Activated CD4-positive, CD25-positive, alpha-beta regulatory T cell treated with anti-CD3 and anti-CD28 coated beads, Interleukin-2, amount 50 U/mL, for 16 hours (primary cell): ENCODE measurements around the gene PDXP.
"Not testable (repeated sequence)": the region's sequence is repeated elsewhere in the genome, so short reads cannot be mapped to it uniquely, and the experiment has no call there.

Experiments used
- DNase-seq: peaks from one replicate; pipeline ENCODE4 v3.0.0-alpha.2; 2020; ENCODE audit warnings: low read depth, low spot score

Gene PDXP

GRCh38 chr22:37647317-37647716, 11.2 kb upstream of the PDXP start:
- no peak for DNase-seq

GRCh38 chr22:37647928-37648327, 10.6 kb upstream of the PDXP start:
- DNase-seq, result no peak

DNA sequence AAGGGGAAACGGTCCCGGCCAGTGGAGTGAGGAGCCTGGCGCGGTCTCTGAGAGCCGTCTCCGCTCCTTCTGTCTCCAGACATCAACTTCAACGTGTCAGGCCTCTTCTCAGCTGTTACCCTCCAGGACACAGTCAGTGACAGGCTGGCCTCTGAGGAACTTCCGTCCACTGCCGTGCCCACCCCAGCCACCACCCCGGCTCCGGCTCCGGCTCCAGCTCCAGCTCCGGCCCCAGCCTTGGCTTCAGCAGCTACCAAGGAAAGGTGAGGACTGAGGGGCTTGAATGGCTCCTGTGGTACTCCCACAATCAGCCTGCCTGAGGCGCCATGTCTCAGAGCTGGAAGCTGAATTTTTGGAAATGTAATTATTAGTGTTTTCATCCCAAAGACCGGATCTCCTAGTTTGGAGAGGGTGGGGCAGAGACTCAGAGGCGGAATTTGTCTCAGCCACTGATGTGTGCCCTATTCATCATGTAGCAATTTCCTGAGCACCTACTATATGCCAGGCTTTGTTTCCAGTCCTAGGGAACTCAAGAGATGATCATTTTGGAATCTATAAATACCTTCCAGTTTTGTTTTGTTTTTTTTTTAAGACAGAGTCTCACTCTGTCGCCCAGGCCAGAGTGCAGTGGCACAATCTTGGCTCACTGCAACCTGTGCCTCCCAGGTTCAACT, 7.9 kb upstream of the PDXP start:
- no peak for DNase-seq

DNA sequence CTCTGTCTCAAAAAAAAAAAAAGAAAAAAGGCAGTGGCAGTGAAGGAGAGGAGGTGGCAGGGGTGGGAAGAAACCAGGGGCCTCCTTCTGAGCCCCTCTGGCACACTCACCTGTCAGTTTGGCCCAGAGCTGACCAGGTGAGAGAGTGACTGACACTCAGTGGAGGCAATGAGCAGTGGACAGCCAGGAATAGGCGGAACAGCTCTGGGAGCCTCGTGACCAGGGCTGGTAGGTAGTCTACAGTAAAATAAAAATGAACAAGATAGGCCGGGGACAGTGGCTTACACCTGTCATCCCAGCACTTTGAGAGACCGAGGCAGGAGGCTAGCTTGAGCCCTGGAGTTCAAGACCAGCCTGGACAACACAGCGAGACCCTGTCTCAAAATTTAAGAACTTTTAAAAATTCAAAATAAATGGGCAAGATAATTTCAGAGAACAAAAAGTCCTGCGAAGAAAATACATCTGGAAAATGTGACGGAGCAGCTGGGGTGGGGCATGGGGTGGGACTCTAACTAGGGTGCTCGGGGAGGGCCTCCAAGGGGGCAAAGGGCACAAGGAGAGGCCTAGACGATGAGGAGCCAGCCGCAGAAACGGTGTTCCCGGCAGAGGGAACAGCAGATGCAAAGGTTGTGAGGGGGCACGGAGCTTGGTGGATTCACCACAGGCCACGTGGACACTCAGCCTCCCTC, 3.8 kb upstream of the PDXP start:
- DNase-seq, result no peak

DNA sequence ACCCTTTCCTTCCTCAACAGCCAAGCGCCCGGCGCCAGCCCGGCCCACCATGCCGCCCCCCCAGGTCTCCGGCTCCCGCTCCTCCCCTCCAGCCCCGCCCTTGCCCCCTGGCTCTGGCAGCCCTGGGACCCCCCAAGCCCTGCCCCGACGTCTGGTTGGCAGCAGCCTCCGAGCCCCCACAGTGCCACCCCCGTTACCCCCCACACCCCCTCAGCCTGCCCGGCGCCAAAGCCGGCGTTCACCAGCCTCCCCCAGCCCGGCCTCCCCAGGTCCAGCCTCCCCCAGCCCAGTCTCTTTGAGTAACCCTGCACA, 3.3 kb upstream of the PDXP start:
- no peak for DNase-seq

- DNase-seq, result not testable (repeated sequence)
Observed at GRCh38 chr22:37656583-37656982, 1.9 kb upstream of the PDXP start.

GRCh38 chr22:37657590-37658132, 862 bp upstream of the PDXP start:
- DNase-seq, result no peak

DNA sequence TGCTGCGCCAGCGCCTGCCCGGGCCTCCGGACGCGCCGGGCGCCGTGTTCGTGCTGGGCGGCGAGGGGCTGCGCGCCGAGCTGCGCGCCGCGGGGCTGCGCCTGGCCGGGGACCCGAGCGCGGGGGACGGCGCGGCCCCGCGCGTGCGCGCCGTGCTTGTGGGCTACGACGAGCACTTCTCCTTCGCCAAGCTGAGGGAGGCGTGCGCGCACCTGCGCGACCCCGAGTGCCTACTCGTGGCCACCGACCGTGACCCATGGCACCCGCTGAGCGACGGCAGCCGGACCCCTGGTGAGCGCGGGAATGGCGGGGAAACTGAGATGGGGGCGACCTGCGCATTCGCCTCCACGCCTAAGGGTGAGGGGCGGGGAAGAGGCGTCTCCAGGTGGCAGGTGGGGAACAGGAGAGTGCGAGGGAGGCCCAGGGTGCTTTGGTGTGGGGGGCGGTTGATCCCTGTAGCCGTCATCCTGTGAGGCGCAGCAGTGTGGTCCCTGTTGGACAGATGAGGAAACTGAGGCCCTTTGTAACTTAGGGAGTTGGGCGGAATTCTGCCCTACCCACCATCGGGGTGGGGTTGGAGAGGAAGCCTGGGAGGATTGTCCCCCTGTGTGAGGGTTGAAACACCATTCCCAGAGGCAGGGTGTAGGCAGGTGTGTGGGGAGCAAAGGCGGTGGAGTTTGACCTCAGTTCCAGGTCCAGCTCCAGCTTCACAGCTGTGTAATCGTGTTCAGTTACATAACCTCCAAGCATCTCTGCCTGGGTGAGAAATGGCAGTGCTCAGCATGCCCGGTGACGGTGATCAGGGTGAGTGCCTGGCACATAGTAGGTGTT, 758 bp downstream of the PDXP start:
- no peak for DNase-seq

GRCh38 chr22:37659897-37660708, 1.6 kb downstream of the PDXP start:
- no peak for DNase-seq

DNA sequence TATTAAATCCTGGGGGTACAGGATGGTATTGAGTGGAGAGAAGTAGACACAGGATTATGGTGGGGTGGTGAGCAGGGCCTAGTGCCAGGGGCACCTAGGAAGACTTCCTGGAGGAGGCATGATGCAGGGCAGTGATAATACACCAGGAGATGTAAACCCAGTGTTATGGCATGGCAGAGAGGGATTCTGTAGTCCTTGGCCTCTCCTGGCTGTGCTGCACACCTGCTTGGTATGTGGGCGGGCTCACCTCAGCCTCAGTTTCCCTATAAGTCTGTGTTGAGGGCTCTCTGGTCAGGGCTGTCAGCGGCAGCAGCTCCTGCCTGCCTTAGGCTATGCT, 2.2 kb downstream of the PDXP start:
- DNase-seq, result no peak

DNA sequence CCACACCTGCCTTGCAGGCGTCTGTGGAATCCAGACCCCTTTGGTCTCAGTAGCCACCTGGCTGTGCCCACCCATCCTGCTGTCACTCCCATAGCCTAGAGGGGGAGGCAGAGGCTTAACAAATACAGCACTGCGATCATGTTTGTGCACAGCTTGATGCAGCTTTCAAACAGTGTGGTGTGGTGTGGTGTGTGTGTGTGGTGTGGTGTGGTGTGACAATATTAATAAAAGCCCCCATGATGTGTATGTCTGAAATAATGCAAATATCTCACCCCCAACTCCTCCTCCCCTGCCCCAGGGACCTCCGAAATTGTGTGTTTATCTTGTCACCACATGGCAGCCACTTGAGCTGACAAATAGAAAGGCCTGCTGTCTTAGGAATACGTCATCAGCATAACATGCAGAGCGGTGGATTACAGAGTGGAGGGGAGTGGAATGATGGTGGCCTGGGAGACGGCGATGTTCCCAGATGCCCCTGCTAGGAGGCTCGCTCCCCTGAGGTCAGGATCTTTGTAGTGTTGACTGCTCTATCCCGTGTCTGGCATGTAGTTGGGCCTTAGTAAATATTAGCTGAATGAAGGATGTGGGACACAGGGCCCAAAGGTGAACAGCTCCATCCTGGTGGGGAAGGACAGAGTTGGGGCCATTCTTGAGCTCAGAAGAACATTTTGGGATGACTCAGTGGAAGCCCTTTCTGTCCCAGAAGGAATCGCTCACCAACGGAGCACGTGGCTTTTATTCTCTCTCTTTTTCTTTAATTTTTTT, 2.8 kb downstream of the PDXP start:
- no peak for DNase-seq

DNA sequence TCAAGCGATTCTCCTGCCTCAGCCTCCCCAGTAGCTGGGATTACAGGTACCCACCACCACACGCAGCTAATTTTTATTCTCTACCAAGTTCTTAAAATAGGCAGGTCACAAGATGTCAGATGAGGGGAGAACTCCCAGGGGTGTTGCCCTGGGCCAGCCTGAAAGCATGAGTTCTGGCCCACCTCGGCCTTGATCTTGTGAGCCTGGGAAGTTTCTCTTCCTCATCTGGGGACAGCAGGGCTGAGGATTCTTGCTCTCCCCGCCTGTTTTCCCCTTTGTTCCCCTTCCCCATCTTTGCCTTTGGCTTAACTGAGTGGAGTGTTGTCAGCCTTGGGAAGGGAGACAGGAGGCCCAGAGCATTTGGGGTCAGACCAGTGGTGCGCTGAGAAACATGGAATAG, 3.5 kb downstream of the PDXP start:
- DNase-seq, result no peak

DNA sequence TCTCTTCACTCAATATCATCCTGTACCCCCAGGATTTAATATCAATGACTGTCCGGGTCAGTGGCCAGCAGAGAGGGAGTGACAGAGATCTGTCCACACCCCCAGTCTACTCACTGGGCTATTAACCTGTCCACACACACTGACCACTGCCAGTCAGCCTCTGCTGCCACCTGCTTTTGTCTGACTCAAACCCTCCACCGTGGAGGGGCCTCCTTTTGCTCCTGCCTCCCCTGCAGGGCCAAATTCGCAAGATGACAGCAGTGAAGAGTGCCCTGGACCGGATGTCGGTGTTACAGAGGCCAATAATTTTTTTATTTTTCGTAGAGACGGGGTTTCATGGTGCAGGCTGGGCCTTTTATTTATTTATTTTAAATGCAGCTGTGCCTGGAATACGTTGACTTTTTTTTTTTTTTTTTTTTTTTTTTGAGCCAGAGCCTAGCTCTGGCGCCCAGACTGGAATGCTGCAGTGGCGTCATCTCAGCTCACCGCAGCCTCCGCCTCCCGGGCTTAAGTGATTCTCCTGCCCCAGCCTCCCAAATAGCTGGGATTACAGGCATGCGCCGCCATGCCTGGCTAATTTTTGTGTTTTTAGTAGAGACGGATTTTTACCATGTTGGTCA, 5.1 kb downstream of the PDXP start:
- DNase-seq, result no peak

DNA sequence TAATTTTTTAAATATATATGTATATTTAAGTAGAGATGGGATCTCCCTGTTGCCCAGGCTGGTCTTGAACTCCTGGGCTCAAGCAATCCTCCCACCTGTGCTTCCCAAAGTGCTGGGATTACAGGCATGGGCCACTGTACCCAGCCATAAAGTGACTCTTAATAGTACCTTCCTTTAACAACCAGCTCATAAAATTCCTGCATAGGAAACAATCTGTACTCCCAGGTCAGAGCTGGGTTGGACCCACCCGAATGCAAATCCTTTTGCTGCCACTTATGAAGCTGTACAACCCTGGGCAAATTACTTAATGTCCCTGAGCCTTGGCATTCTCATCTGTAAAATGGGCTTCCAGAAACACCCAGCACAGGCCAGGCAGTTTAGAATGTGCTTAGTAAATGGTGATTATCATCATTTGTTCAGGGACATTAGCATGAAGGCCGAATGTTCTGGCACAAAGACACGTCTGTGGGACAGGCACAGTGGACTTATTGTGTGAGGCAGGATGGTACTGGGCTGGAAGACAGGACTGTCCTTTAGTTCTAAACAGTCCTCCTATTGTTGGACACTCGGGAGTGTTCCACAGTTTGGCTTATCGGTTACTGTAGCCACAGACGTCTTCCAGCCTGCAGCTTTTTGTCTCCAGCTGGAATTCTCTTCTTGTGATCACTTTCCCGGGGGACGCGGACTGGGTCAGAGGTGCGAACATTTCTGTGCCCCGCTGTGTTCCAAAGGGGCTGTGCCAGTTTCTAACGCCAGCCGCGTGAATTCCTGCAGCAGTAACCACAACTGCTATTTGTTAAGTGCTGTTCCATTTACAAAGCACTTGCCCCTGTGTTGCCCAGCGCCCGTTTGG, 6.0 kb downstream of the PDXP start:
- no peak for DNase-seq

DNA sequence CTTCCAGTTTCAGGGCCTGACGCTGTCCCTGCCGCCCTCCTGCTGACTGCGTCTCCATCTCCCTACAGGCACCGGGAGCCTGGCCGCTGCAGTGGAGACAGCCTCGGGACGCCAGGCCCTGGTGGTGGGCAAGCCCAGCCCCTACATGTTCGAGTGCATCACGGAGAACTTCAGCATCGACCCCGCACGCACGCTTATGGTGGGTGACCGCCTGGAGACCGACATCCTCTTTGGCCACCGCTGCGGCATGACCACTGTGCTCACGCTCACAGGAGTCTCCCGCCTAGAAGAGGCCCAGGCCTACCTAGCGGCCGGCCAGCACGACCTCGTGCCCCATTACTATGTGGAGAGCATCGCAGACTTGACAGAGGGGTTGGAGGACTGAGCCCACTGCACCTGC, 7.0 kb downstream of the PDXP start:
- no peak for DNase-seq

DNA sequence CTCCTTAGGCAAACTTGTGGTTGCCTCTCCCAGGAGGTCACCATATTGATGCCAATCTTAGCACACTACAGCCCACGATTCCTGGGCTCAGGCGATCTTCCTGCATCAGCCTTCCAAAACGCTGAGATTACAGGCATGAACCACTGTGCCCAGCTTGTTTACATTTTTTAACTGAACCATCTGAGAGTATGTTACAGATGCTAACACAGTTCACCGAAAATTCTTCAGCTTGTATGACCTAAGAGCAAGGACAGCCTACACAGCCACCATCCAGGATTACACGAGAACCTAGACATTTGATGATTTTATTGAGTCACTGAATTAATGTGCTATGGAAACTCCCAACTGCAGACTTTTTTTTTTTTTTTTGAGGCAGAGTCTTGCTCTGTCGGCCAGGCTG, 11.1 kb downstream of the PDXP start:
- DNase-seq, result no peak

DNA sequence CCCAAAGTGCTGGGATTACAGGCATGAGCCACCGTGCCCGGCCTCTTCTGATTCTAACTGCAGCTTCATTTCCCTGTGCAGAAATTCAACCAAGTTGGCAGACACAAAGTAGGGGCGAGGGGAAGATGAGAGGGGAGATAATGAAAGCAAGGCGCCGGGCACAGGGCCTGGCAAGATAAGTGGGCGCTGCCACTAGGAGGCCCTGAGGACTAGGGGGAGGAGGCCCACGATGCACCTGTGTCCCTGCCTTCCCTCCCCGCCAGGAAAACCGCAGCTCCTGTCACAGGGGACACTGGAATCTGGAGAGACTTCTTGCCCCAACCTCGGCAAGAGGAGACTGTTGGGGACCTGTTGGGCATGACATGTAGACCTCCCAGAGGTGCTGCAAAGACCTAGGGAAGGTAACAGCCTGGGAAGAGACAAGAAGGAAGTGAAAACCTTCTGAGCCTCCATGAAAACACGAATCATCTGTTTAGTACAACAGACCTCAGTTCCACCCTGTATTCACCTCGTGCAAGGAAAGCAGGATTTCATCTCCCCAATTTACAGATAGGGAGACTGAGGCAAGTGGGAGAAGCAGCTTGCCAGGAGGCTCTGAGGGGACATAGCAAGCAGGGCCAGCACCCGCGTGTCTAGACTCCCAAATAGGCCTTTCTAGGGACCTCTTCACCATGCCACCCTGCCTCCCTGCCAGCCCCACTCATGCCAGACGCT, 13.8 kb downstream of the PDXP start:
- DNase-seq, result no peak

GRCh38 chr22:37672920-37673455, 14.5 kb downstream of the PDXP start:
- DNase-seq, result no peak

DNA sequence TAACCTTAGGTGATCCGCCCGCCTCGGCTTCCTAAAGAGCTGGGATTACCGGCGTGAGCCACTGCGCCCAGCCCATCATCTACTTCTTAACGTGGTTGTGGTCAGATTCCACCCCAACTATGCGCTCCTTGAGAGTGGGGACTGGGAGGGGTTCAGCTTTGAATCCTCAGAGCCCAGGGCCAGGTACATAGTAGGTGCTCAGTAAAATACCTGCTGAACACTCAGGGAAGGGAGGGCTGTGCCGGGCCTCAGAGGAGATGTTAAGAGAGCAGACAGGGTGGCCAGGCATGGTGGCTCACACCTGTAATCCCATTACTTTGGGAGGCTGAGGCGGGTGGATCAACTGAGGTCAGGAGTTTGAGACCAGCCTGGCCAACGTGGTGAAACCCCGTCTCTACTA, 15.7 kb downstream of the PDXP start:
- DNase-seq, result no peak
